Aorta (tissue), 5 donors: ENCODE data around the gene BHLHA9. TPM values are rescaled to one million over a fixed set of nuclear protein-coding genes. Genes with fewer than 3 reads are reported as not detected.

Experiments
- ATAC-seq: fragments of 200-7000 bp; cut with Tn5 transposase; one replicate; pipeline ENCODE4 v1.9.1; 2022; ENCODE audit warnings: moderate library complexity; ENCODE audit not compliant: low FRiP score
- DNase-seq, 2 donors: peaks; one replicate each; pipeline ENCODE4 v3.0.0-alpha.2; 2020
- H3K27ac ChIP-seq, 2 donors: one replicate each; pipeline ENCODE4 v1.5.1; 2013; ENCODE audit warnings: low read length in 2 of 2, mild to moderate bottlenecking in 2 of 2, moderate library complexity in 2 of 2, control low read depth in 1 of 2, inconsistent platforms in 1 of 2, low read depth in 1 of 2
- H3K27me3 ChIP-seq, 2 donors: one replicate each; pipeline ENCODE4 v1.6.1; 2013; ENCODE audit warnings: control low read depth in 1 of 2, low read length in 1 of 2, mild to moderate bottlenecking in 1 of 2, moderate library complexity in 1 of 2; ENCODE audit not compliant: insufficient read depth in 2 of 2, control insufficient read depth in 1 of 2
- H3K36me3 ChIP-seq, 2 donors: one replicate each; pipeline ENCODE4 v1.6.1; 2013; ENCODE audit warnings: control low read depth in 1 of 2, low read length in 1 of 2, mild to moderate bottlenecking in 1 of 2; ENCODE audit not compliant: insufficient read depth in 2 of 2, control insufficient read depth in 1 of 2
- H3K4me1 ChIP-seq, 2 donors: one replicate each; pipeline ENCODE4 v1.6.1; 2013; ENCODE audit warnings: low read length in 2 of 2, control low read depth in 1 of 2, mild to moderate bottlenecking in 1 of 2, moderate library complexity in 1 of 2; ENCODE audit not compliant: insufficient read depth in 2 of 2, control insufficient read depth in 1 of 2
- H3K4me3 ChIP-seq, 2 donors: one replicate each; pipeline ENCODE4 v1.5.1; 2013; ENCODE audit warnings: low read length in 2 of 2, control low read depth in 1 of 2, mild to moderate bottlenecking in 1 of 2
- H3K9me3 ChIP-seq: one replicate; pipeline ENCODE4 v1.6.1; 2013; ENCODE audit warnings: mild to moderate bottlenecking, low read length; ENCODE audit not compliant: control insufficient read depth
- WGBS, 2 donors: extraction: QIAGEN DNeasy Blood & Tissue Kit; methylation state at CpG; one replicate each; pipeline ENCODE4 v1.1.7; 2013; 5-methylcytosine and 5-hydroxymethylcytosine counted together
- intact Hi-C, 2 donors: fragments of 100-400 bp; cut with DNase I; formaldehyde crosslinking; loops; one replicate each; pipeline versions ENCODE4 v1.14.2 to v1.15.0; 2022
- polyA plus RNA-seq, 2 donors: library from polyadenylated mRNA; stranded (reverse); fragments of 200-250 nt; gene quantifications; one replicate each; pipeline ENCODE4 v1.2.3, GENCODE V29; 2013
- total RNA-seq, 2 donors: library from RNA; stranded (reverse); fragmentation: NEBNext Ultra II Directional; extraction: Animal tissue kit (Norgen Biotek cat#: 25700); gene quantifications; one replicate each; pipeline ENCODE4 v1.2.1, GENCODE V29; 2021
- donor health status: healthy with polysubstance abuse.
- donor health status: Bipolar disorder and iron deficiency.
- donor health status: DM: no; HTN: no; CAD: no.
- donor health status: DM: no; HTN: no; CAD: no.
- donor health status: DM: yes; HTN: yes; CAD: no.

The BHLHA9 gene
- total and polyA plus RNA-seq, 4 donors: not detected

DNA sequence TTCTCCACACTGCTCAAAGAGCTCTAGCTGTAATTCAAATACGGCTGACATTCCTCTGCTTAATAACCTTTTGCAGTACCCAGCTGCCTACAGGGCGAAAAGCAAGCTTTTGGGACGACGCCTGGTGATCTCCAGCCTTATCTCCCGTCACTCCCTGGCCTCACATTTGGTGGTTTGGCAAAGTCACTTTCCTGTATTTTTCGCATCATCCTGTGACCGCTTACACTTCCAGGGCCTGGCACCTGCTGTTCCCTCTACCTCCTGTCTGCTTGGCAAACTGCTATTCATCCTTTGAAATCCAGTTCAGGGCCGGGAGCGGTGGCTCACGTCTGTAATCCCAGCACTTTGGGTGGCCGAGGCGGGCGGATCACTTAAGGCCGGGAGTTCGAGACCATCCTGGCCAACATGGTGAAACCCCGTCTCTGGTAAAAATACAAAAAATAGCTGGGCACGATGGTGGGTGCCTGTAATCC is 2.7 kb upstream of the BHLHA9 start:
- H3K27me3 ChIP-seq: no peaks in the 10 kb centered on the region
- intact Hi-C loops: loop anchor here in 1 of 2 donors (5.0 kb wide), 1 partner anchor 250 kb away; the partner anchor contains the start of gene INPP5K
- peak overlapping the region in 1 of 2 donors; percentile 98 for H3K27ac ChIP-seq
- DNase-seq (peak in 1 of 2 donors; percentile 58), ATAC-seq (peak; percentile 5)
- no peaks in the 10 kb centered on the region for H3K36me3 ChIP-seq
- no peaks in the 10 kb centered on the region for H3K9me3 ChIP-seq
- H3K4me1 ChIP-seq: no peaks in the 10 kb centered on the region
- 1% methylated on average over 17 of the region's 17 CpGs for WGBS, 2 donors
- H3K4me3 ChIP-seq: peak overlapping the region; percentile 78 to 92

DNA sequence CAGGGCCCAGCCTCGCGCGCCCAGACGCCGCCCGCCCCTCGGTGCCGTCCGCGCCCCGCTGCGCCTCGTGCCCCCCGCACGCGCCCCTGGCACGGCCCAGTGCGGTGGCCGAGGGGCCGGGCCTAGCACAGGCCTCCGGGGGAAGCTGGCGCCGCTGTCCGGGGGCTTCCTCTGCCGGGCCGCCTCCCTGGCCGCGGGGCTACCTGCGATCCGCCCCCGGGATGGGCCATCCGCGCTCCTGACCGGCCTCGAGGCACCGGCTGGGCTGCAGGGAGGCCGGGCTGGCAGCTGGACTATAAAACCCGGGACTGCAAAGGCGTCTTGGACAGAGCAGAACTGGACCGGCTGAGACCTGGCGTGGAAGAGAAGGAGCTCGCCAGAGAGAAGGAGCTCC is 783 bp downstream of the BHLHA9 start:
- Histone ChIP-seq H3K4me3 (no peak overlapping the region), H3K9me3 (no peaks in the 10 kb centered on the region), H3K36me3 (no peaks in the 10 kb centered on the region), H3K27me3 (no peaks in the 10 kb centered on the region), H3K4me1 (no peaks in the 10 kb centered on the region), H3K27ac (no peak overlapping the region)
- intact Hi-C loops: loop anchor here in 1 of 2 donors (5.0 kb wide), 1 partner anchor 241 kb away; no protein-coding TSS in a partner anchor
- DNase-seq (no peak), ATAC-seq (no peak)
- 8 to 9% methylated on average over 33 to 42 of the region's 42 CpGs for WGBS, 2 donors

DNA sequence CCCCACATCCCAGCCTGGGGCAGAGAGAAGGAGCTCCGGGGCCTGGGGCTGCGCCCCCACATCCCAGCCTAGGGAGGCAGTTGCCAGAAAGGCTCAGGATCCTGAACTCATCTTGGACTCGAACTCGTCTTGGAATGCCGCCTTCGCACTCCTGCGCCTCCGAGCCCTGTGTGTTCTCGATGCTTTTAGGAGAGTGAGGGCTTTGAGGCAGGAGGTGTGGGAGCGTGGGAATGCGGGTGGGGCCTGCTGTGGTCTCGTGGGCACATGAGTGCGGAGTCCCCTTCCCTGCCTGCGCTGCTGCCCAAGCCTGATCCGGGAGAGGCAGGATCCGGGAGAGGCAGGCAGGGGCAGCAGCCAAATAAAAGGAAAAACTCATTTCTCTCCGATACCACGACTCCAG is 1.2 kb downstream of the BHLHA9 start:
- ATAC-seq: no peak
- Histone ChIP-seq H3K4me3 (no peak overlapping the region), H3K36me3 (no peaks in the 10 kb centered on the region), H3K27me3 (no peaks in the 10 kb centered on the region), H3K27ac (no peak overlapping the region), H3K9me3 (no peaks in the 10 kb centered on the region), H3K4me1 (no peaks in the 10 kb centered on the region)
- 54 to 63% methylated on average over 18 of the region's 18 CpGs for WGBS, 2 donors
- no peak for DNase-seq
- intact Hi-C loops: loop anchor here in 1 of 2 donors (5.0 kb wide), 1 partner anchor 241 kb away; no protein-coding TSS in a partner anchor

DNA sequence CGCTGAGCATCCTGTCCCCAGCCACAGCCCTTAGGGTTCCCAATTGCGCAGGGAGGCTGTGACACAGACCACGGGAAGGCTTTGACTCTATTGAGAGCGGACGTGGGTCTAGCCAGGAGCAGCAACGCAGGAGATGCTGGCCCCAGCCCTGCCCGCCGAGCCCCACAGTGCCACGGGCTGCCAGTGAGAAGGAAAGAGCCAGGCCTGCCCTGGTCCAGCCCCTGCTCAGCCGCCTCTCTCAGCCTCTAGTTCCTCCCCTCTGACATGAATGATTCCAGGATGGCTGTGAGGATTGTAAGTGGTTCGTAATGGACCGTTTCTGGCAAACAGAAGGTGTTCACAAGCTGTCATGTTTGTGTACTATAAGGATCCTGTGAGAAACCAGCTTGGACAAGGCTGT is 2.5 kb downstream of the BHLHA9 start:
- no peak for ATAC-seq
- Histone ChIP-seq H3K4me3 (no peak overlapping the region), H3K9me3 (no peaks in the 10 kb centered on the region), H3K36me3 (no peaks in the 10 kb centered on the region), H3K27ac (no peak overlapping the region), H3K27me3 (no peaks in the 10 kb centered on the region), H3K4me1 (no peaks in the 10 kb centered on the region)
- no peak for DNase-seq
- WGBS, 2 donors: 70 to 71% methylated on average over 12 of the region's 12 CpGs
- intact Hi-C loops: loop anchor here in 1 of 2 donors (5.0 kb wide), 1 partner anchor 240 kb away; no protein-coding TSS in a partner anchor

DNA sequence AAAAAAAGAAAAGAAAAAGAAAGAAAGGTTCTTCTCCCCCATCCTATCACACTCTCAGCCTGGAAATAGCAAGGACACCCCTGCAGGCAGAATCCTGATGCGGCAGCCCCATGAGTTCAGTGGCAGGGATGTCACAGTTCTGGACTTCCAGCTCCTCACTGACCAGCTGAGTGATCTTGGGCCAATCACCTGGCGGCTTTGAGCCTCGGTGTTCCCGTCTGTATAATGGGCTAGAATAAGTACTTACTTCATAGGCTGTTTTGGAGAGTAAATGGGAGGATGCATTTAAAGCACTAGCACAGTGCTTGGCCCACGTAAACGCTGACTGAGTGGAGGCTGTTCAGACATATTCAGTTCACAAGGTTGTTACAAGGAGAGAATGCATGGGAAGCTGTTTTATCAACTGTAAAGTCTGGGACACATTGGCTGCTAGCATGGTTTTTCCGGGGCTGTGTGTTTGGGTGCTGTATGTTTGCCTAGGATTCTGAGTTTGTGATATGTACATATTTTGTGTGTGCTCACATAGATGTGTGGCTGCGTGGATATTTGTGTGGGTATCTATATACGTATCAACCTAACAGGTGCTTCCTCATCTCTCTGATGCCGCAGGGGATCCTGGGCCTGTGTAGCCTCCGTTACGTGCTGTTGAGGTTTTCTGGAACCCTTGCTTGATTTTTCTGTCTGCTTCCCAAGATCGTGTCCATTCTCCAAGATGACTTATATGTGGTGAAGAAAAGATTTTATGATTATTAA is 3.4 kb downstream of the BHLHA9 start:
- intact Hi-C loops: loop anchor here in 1 of 2 donors (2.0 to 5.0 kb wide), 2 partner anchors 59 to 239 kb away; no protein-coding TSS in a partner anchor

DNA sequence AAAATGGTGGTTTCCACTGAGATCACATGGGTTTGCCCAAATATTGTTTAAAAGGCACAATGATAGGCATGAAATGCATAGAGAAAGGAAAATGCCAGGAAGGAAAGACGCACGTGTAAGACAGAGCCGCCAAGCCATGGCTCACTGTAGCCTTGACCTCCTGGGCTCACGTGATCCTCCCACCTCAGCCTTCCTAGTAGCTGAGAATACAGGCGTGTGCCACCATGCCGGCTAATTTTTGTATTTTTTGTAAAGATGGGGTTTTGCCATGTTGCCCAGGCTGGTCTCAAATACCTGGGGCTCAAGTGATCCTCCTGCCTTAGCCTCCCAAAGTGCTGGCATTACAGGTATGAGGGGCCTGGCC is 4.0 kb downstream of the BHLHA9 start:
- Histone ChIP-seq H3K4me3 (no peak overlapping the region), H3K27ac (no peak overlapping the region), H3K4me1 (no peaks in the 10 kb centered on the region), H3K27me3 (no peaks in the 10 kb centered on the region), H3K9me3 (no peaks in the 10 kb centered on the region), H3K36me3 (no peaks in the 10 kb centered on the region)
- DNase-seq: no peak
- intact Hi-C loops: loop anchor here in 1 of 2 donors (2.0 to 5.0 kb wide), 2 partner anchors 59 to 238 kb away; no protein-coding TSS in a partner anchor
- 84 to 92% methylated on average over 6 of the region's 6 CpGs for WGBS, 2 donors
- ATAC-seq: no peak

More for the DNA sequence above, 3.4 kb downstream of the BHLHA9 start:
- H3K9me3 ChIP-seq: no peaks in the 10 kb centered on the region
- 86 to 87% methylated on average over 13 of the region's 13 CpGs for WGBS, 2 donors
- H3K27me3 ChIP-seq: no peaks in the 10 kb centered on the region
- no peak for DNase-seq
- no peak overlapping the region for H3K4me3 ChIP-seq
- no peak for ATAC-seq
- H3K36me3 ChIP-seq: no peaks in the 10 kb centered on the region
- H3K4me1 ChIP-seq: no peaks in the 10 kb centered on the region
- no peak overlapping the region for H3K27ac ChIP-seq

DNA sequence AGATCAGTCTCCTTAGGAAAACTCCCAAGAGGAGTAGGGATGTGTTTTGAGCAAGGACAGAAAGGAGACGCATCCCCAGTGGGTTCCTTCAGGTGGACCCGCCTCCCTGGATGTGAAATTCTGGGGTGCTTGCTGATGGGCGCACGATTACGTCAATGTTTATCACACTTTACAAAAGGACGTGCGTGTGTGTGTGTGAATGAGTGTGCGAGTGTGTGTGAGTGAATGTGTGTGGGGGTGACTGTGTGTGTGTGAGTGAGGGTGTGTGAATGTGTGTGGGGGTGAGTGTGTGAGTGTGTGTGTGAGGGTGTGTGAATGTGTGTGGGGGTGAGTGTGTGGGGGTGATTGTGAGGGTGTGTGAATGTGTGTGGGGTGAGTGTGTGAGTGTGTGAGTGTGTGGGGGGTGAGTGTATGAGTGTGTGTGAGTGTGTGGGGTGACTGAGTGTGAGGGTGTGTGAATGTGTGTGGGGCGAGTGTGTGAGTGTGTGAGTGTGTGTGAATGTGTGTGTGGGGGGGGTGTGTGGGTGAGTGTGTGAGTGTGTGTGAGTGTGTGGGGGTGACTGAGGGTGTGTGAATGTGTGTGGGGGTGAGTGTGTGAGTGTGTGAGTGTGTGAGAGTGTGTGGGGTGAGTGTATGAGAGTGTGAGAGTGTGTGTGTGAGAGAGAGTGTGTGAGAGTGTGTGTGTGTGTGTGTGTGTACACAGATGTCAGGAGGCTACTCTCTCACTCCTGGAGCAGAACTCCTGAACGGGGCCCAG is 5.1 kb downstream of the BHLHA9 start:
- Histone ChIP-seq H3K27me3 (no peaks in the 10 kb centered on the region), H3K4me3 (no peak overlapping the region), H3K9me3 (no peaks in the 10 kb centered on the region), H3K36me3 (no peaks in the 10 kb centered on the region), H3K4me1 (no peaks in the 10 kb centered on the region), H3K27ac (no peak overlapping the region)
- DNase-seq (no peak), ATAC-seq (no peak)
- WGBS, 2 donors: 77 to 83% methylated on average over 9 to 10 of the region's 10 CpGs
- intact Hi-C loops: loop anchor here in 1 of 2 donors (2.0 kb wide), 1 partner anchor 57 kb away; no protein-coding TSS in a partner anchor

DNA sequence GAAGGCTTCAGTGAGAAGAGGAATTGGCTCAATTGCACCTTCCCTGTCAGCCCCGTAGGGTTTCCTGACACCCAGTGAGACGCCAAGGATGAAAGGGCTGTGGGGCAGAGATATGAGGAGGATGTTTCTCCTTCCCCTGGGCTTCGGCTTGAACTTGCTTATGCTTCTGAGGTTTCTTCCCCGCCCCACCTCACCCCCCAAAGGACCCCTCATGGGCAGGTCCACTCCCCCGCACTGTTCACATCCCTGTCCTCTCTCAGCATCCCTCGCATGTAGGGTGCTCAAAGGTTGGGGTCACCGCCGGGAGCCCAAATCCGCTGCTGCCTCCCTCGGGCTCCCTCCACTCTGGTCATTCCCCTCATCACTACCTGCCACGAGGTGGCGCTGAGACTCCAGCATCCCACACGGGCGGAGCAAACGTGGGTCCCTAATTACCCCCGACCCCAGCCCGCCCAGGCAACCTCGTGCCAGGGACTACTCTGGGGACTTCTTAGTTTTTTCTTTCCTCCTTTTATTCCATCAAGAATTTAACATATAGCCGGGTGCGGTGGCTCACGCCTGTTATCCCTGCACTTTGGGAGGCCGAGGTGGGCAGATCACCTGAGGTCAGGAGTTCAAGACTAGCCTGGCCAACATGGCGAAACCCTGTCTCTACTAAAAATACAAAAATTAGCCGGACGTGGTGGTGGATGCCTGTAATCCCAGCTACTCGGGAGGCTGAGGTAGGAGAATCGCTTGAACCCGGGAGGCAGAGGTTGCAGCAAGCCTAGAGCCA is 5.9 kb downstream of the BHLHA9 start:
- ATAC-seq: peak; percentile 65
- Histone ChIP-seq H3K27me3 (no peaks in the 10 kb centered on the region), H3K4me3 (no peak overlapping the region), H3K36me3 (no peaks in the 10 kb centered on the region), H3K27ac (no peak overlapping the region), H3K9me3 (no peaks in the 10 kb centered on the region), H3K4me1 (no peaks in the 10 kb centered on the region)
- WGBS, 2 donors: 24 to 28% methylated on average over 28 of the region's 28 CpGs
- intact Hi-C loops: loop anchor here (1.0 to 2.0 kb wide), 2 partner anchors 56 to 57 kb away; no protein-coding TSS in a partner anchor
- DNase-seq: peak; percentile 79 to 91
